Panc1 (cell line): ENCODE data around the gene TMCO4.

Source experiments
- POLR2AphosphoS5 ChIP-seq: IDR thresholded peaks from 2 replicates; pipeline ENCODE4 v1.6.1; 2012; ENCODE audit warnings: mild to moderate bottlenecking, low read depth, low read length, moderate library complexity
- SIN3A ChIP-seq: IDR thresholded peaks from 2 replicates; pipeline ENCODE4 v1.6.1; 2012; ENCODE audit warnings: low read depth, mild to moderate bottlenecking, low read length, moderate library complexity, borderline replicate concordance; ENCODE audit not compliant: insufficient read depth
- TCF7L2 ChIP-seq: IDR thresholded peaks from 2 replicates; pipeline ENCODE4 v1.6.1; 2011; ENCODE audit warnings: mild to moderate bottlenecking, low read depth, low read length, inconsistent platforms
- TF ChIP-seq, protein P1 (sequence below): fragments of 450-650 bp; IDR thresholded peaks from 2 replicates; pipeline ENCODE4 v1.5.1; 2017; ENCODE audit warnings: mild to moderate bottlenecking
- TF ChIP-seq, protein P2 (sequence below), 2 experiments: IDR thresholded peaks; 2 replicates each; pipeline ENCODE4 v1.6.1; 2011 to 2012; ENCODE audit warnings: low read depth in 2 of 2, control low read depth in 1 of 2, low read length in 1 of 2, mild to moderate bottlenecking in 1 of 2, moderate library complexity in 1 of 2; ENCODE audit not compliant: insufficient read depth in 1 of 2

DNA sequence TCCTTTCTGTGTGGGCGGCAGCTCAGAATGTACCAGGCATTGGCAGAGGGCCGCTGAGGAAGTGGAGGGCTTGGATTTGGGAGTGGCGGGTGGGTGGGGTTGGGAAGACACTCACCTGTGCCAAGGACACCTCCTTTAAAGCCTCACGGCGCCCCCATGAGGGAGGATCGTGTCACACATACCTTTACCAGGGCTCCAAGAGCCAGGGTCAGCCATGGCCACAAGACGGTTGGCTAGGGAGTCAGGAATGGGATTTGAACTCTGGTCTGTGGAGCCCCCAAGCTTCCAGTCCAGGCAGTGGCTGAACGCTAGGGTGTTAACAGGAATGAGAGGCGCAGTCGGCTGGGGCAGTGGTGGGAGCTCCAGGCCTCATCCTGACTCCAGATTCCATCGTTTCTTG is 151.0 kb downstream of the TMCO4 start:
- TF ChIP-seq, protein P1, sequence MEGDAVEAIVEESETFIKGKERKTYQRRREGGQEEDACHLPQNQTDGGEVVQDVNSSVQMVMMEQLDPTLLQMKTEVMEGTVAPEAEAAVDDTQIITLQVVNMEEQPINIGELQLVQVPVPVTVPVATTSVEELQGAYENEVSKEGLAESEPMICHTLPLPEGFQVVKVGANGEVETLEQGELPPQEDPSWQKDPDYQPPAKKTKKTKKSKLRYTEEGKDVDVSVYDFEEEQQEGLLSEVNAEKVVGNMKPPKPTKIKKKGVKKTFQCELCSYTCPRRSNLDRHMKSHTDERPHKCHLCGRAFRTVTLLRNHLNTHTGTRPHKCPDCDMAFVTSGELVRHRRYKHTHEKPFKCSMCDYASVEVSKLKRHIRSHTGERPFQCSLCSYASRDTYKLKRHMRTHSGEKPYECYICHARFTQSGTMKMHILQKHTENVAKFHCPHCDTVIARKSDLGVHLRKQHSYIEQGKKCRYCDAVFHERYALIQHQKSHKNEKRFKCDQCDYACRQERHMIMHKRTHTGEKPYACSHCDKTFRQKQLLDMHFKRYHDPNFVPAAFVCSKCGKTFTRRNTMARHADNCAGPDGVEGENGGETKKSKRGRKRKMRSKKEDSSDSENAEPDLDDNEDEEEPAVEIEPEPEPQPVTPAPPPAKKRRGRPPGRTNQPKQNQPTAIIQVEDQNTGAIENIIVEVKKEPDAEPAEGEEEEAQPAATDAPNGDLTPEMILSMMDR, result peak; percentile 68
- TF ChIP-seq TCF7L2 (no peak), POLR2AphosphoS5 (no peak), SIN3A (no peak)
- TF ChIP-seq, protein P2, sequence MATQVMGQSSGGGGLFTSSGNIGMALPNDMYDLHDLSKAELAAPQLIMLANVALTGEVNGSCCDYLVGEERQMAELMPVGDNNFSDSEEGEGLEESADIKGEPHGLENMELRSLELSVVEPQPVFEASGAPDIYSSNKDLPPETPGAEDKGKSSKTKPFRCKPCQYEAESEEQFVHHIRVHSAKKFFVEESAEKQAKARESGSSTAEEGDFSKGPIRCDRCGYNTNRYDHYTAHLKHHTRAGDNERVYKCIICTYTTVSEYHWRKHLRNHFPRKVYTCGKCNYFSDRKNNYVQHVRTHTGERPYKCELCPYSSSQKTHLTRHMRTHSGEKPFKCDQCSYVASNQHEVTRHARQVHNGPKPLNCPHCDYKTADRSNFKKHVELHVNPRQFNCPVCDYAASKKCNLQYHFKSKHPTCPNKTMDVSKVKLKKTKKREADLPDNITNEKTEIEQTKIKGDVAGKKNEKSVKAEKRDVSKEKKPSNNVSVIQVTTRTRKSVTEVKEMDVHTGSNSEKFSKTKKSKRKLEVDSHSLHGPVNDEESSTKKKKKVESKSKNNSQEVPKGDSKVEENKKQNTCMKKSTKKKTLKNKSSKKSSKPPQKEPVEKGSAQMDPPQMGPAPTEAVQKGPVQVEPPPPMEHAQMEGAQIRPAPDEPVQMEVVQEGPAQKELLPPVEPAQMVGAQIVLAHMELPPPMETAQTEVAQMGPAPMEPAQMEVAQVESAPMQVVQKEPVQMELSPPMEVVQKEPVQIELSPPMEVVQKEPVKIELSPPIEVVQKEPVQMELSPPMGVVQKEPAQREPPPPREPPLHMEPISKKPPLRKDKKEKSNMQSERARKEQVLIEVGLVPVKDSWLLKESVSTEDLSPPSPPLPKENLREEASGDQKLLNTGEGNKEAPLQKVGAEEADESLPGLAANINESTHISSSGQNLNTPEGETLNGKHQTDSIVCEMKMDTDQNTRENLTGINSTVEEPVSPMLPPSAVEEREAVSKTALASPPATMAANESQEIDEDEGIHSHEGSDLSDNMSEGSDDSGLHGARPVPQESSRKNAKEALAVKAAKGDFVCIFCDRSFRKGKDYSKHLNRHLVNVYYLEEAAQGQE (IDR thresholded peaks at IDR 0.05; ENCODE audit: insufficient read depth in 1 of 2, low read depth in 2 of 2, low read length in 1 of 2), result no peak
